Prostate gland (tissue), 2 donors: ENCODE measurements around the gene FXYD5. TPM values are rescaled to one million over a fixed set of nuclear protein-coding genes. Genes with fewer than 3 reads are reported as not detected.

ENCODE experiments used
- DNase-seq: peaks from one replicate; pipeline ENCODE4 v3.0.0-alpha.2; 2019; ENCODE audit warnings: low spot score
- H3K27ac ChIP-seq, 2 donors: fragments of 200-600 bp; sonication (generic); 2 replicates each; pipeline ENCODE4 v1.5.1; 2017 to 2019
- H3K27me3 ChIP-seq: fragments of 200-600 bp; sonication (generic); replicated peaks from 2 replicates; pipeline ENCODE4 v1.5.1; 2019; ENCODE audit not compliant: insufficient read depth
- H3K36me3 ChIP-seq, 2 donors: fragments of 200-600 bp; sonication (generic); 1 replicate in 1 of 2; 2 replicates in 1 of 2; pipeline versions ENCODE4 v1.5.1 to v1.8.1; 2017 to 2019
- H3K4me1 ChIP-seq: fragments of 200-600 bp; sonication (generic); replicated peaks from 2 replicates; pipeline ENCODE4 v1.5.1; 2019
- H3K4me3 ChIP-seq, 2 donors: fragments of 200-600 bp; sonication (generic); 2 replicates each; pipeline ENCODE4 v1.5.1; 2017 to 2019
- H3K9me3 ChIP-seq: fragments of 200-600 bp; sonication (generic); 2 replicates; pipeline ENCODE4 v1.5.1; 2017
- POLR2A ChIP-seq: fragments of 450-650 bp; IDR thresholded peaks from one replicate; pipeline ENCODE4 v1.6.1; 2016; ENCODE audit warnings: antibody characterized with exemption, mild to moderate bottlenecking
- POLR2AphosphoS5 ChIP-seq: sonication (generic); formaldehyde crosslinking; IDR thresholded peaks from one replicate; pipeline ENCODE4 v1.6.1; 2017; ENCODE audit warnings: antibody characterized with exemption
- WGBS: methylation state at CpG from one replicate; pipeline ENCODE4 v1.1.5; 2018; 5-methylcytosine and 5-hydroxymethylcytosine counted together
- intact Hi-C: fragments of 100-400 bp; cut with DNase I; formaldehyde crosslinking; loops from one replicate; pipeline ENCODE4 v1.14.2; 2022
- total RNA-seq, 2 donors: library from RNA; depleted of rRNA; stranded (reverse); fragments of >200 nt; gene quantifications; one replicate each; pipeline ENCODE4 v1.1.0, GENCODE V29; 2016
- TF ChIP-seq, protein P1 (sequence below), 4 experiments: fragments of 200-600 bp in 2 of 4; fragments of 450-650 bp in 2 of 4; sonication (generic) in 2 of 4; IDR thresholded peaks; 1 replicate in 3 of 4; 2 replicates in 1 of 4; pipeline ENCODE4 v1.5.1; 2016 to 2019; ENCODE audit warnings: antibody characterized with exemption in 4 of 4, mild to moderate bottlenecking in 2 of 4, moderate library complexity in 2 of 4

Gene FXYD5
- total RNA-seq, 2 donors from 2014 or later: 18.8 to 43.2 TPM

DNA sequence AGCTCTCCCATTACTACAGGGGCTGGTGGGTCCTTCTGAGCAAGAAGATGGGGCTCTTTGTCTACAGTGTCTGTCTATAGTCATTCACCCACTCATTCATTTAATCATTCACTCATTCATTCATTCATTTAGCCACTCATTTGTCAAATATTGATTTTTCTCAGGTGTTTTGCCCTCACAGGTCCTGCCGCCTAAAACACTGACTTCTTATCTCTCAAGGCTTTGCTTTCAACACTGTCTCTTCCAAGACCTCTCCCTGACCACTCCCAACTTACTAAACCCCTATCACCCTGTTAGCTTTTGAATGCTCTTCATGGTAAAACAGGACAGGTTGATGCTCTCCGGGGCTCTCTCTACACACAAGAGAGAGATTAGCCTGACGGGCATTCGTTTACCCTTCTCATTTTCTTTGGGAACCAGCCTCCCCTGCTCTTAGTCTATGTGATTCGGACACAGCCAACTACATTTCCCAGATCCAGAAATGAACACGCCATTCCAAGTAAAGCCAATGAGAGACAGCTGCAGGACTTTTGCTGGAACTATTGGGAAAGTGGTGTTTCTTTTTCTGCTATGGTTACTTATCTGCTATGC is 51.3 kb downstream of the FXYD5 start:
- no peaks in the 10 kb centered on the region for H3K4me1 ChIP-seq
- H3K9me3 ChIP-seq: no peaks in the 10 kb centered on the region
- intact Hi-C loops: no loop called here
- no peak for TF ChIP-seq POLR2AphosphoS5
- TF ChIP-seq POLR2A: no peak
- TF ChIP-seq, protein P1, sequence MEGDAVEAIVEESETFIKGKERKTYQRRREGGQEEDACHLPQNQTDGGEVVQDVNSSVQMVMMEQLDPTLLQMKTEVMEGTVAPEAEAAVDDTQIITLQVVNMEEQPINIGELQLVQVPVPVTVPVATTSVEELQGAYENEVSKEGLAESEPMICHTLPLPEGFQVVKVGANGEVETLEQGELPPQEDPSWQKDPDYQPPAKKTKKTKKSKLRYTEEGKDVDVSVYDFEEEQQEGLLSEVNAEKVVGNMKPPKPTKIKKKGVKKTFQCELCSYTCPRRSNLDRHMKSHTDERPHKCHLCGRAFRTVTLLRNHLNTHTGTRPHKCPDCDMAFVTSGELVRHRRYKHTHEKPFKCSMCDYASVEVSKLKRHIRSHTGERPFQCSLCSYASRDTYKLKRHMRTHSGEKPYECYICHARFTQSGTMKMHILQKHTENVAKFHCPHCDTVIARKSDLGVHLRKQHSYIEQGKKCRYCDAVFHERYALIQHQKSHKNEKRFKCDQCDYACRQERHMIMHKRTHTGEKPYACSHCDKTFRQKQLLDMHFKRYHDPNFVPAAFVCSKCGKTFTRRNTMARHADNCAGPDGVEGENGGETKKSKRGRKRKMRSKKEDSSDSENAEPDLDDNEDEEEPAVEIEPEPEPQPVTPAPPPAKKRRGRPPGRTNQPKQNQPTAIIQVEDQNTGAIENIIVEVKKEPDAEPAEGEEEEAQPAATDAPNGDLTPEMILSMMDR (IDR thresholded peaks at IDR 0.05): no peak
- no peak overlapping the region for H3K27ac ChIP-seq
- WGBS: 62% methylated on average over 6 of the region's 6 CpGs
- DNase-seq: no peak
- no peak overlapping the region for H3K4me3 ChIP-seq
- H3K27me3 ChIP-seq: no peaks in the 10 kb centered on the region
- H3K36me3 ChIP-seq: no peaks in the 10 kb centered on the region

DNA sequence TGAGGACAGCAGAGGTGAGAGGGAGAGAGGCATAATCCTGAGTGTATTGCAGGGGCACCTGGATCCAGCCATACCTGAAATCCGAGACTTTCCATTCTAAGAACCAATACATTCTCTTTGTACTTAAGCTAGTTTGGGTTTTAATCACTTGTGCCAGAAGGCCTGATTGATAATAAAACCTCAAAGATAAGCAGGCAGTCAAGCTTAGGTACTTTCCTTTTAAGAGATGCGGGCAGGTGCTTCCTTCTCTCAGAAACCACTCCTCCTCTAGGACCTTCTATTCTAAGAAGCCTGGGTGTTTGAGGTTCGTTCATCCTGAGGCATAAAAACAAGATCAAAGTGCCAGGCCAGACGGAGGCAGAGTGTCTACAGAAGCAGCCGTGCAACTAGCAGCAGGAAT is 51.8 kb downstream of the FXYD5 start:
- no peak overlapping the region for H3K4me3 ChIP-seq
- no peaks in the 10 kb centered on the region for H3K36me3 ChIP-seq
- no peaks in the 10 kb centered on the region for H3K9me3 ChIP-seq
- H3K27me3 ChIP-seq: no peaks in the 10 kb centered on the region
- H3K27ac ChIP-seq: no peak overlapping the region
- H3K4me1 ChIP-seq: no peaks in the 10 kb centered on the region
- 42% methylated on average over 5 of the region's 5 CpGs for WGBS
- intact Hi-C loops: no loop called here
- TF ChIP-seq, protein P1 (IDR thresholded peaks at IDR 0.05): no peak
- TF ChIP-seq POLR2AphosphoS5: no peak
- no peak for TF ChIP-seq POLR2A
- no peak for DNase-seq

DNA sequence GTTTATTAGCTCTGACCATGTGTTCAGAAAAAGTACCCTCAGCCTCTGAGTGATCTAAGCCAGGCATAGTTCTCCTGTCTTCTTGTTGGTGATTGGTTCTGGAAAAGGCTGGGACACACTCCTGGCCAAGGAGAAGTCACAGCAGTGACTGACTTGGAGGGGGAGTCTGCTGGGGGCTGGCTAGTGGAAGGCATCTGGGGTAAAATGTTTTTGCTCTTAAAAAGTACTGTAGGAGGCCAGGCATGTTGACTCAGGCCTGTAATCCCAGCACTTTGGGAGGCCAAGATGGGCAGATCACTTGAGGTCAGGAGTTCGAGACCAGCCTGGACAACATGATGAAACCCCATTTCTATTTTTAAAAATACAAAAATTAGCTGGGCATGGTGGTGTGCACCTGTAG is 52.3 kb downstream of the FXYD5 start:
- intact Hi-C loops: no loop called here
- no peak for DNase-seq
- TF ChIP-seq POLR2AphosphoS5 (no peak), POLR2A (no peak)
- TF ChIP-seq, protein P1 (IDR thresholded peaks at IDR 0.05): no peak
- 95% methylated on average over 1 of the region's 1 CpG for WGBS
- Histone ChIP-seq H3K36me3 (no peaks in the 10 kb centered on the region), H3K27me3 (no peaks in the 10 kb centered on the region), H3K4me1 (no peaks in the 10 kb centered on the region), H3K27ac (no peak overlapping the region), H3K4me3 (no peak overlapping the region), H3K9me3 (no peaks in the 10 kb centered on the region)

DNA sequence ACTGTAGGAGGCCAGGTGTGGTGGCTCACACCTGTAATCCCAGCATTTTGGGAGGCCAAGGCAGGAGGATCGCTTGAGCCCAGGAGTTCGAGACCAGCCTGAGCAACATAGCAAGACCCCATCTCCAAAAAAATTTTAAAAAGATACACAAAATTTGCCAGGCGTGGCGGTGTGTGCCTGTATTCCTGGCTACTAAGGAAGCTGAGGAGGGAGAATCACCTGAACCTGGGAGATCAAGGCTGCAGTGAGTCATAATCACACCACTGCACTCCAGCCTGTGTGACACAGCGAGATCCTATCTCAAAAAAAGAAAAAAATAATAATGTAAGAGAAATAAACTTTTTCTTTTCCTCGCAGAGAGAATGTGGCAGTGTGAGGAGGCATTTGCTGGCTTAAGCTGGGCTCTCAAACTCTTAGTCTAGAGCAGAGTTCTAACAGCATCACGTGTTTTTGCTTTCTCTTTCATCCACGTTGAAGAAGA is 52.9 kb downstream of the FXYD5 start:
- no peak for DNase-seq
- Histone ChIP-seq H3K36me3 (no peaks in the 10 kb centered on the region), H3K4me1 (no peaks in the 10 kb centered on the region), H3K4me3 (no peak overlapping the region), H3K27me3 (no peaks in the 10 kb centered on the region), H3K27ac (no peak overlapping the region), H3K9me3 (no peaks in the 10 kb centered on the region)
- intact Hi-C loops: no loop called here
- 83% methylated on average over 8 of the region's 8 CpGs for WGBS
- TF ChIP-seq POLR2A: no peak
- TF ChIP-seq, protein P1 (IDR thresholded peaks at IDR 0.05): no peak
- no peak for TF ChIP-seq POLR2AphosphoS5

DNA sequence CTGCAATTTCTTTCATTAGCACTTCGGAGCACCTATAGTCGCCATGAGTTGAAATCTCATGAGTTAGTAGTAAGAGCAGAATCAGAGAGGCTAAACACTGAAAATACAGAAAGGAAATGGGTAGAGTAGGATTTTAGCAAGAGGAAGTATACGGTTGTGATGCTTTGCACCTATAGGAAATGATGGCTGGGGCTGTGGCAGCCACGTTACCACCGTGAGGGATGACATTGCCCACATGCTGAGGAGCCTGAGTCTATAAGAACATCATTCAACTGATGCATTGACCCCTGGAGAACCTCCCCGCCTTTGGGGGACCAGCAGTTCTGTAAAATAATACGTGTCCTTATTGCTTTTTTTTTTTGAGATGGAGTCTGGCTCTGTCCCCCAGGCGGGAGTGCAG is 53.6 kb downstream of the FXYD5 start:
- intact Hi-C loops: no loop called here
- Histone ChIP-seq H3K4me3 (no peak overlapping the region), H3K4me1 (no peaks in the 10 kb centered on the region), H3K27ac (no peak overlapping the region), H3K9me3 (no peaks in the 10 kb centered on the region), H3K27me3 (no peaks in the 10 kb centered on the region), H3K36me3 (no peaks in the 10 kb centered on the region)
- no peak for DNase-seq
- TF ChIP-seq, protein P1 (IDR thresholded peaks at IDR 0.05): no peak
- TF ChIP-seq POLR2AphosphoS5 (no peak), POLR2A (no peak)
- 91% methylated on average over 8 of the region's 8 CpGs for WGBS
